Hepatocyte (in vitro differentiated cells): ENCODE data around the gene AKT2. TPM values are rescaled to one million over a fixed set of nuclear protein-coding genes. Genes with fewer than 3 reads are reported as not detected.

Experiments
- DNase-seq: peaks from one replicate; pipeline ENCODE4 v3.0.0-alpha.2; 2016; ENCODE audit warnings: low spot score
- H2AFZ ChIP-seq: fragments of 200-600 bp; sonication (generic); 2 replicates; pipeline ENCODE4 v1.6.0; 2016; ENCODE audit warnings: antibody characterized with exemption, mild to moderate bottlenecking
- H3K27ac ChIP-seq: fragments of 200-600 bp; sonication (generic); 2 replicates; pipeline ENCODE4 v1.5.1; 2016; ENCODE audit warnings: mild to moderate bottlenecking
- H3K27me3 ChIP-seq: fragments of 200-600 bp; sonication (generic); 2 replicates; pipeline ENCODE4 v1.6.1; 2016
- H3K36me3 ChIP-seq: fragments of 200-600 bp; sonication (generic); replicated peaks from 2 replicates; pipeline ENCODE4 v1.5.1; 2016; ENCODE audit warnings: low read depth; ENCODE audit not compliant: insufficient read depth
- H3K4me1 ChIP-seq: fragments of 200-600 bp; sonication (generic); 2 replicates; pipeline ENCODE4 v1.5.1; 2016; ENCODE audit warnings: mild to moderate bottlenecking, moderate library complexity; ENCODE audit not compliant: insufficient read depth
- H3K4me2 ChIP-seq: fragments of 200-600 bp; sonication (generic); 2 replicates; pipeline ENCODE4 v1.6.0; 2016
- H3K4me3 ChIP-seq: fragments of 200-600 bp; sonication (generic); 2 replicates; pipeline ENCODE4 v1.5.1; 2016; ENCODE audit warnings: mild to moderate bottlenecking
- H3K79me2 ChIP-seq: fragments of 200-600 bp; sonication (generic); 2 replicates; pipeline ENCODE4 v1.6.0; 2017; ENCODE audit warnings: mild to moderate bottlenecking
- H3K9me2 ChIP-seq: fragments of 200-600 bp; sonication (generic); replicated peaks from 2 replicates; pipeline ENCODE4 v1.6.0; 2017; ENCODE audit warnings: mild to moderate bottlenecking; ENCODE audit not compliant: insufficient read depth
- H3K9me3 ChIP-seq: fragments of 200-600 bp; sonication (generic); 2 replicates; pipeline ENCODE4 v1.5.1; 2016; ENCODE audit warnings: low read depth, mild to moderate bottlenecking
- H4K20me1 ChIP-seq: fragments of 200-600 bp; sonication (generic); 2 replicates; pipeline ENCODE4 v1.6.0; 2016; ENCODE audit warnings: mild to moderate bottlenecking; ENCODE audit not compliant: insufficient read depth, poor library complexity, severe bottlenecking
- CTCF ChIP-seq: fragments of 200-600 bp; sonication (generic); IDR thresholded peaks from 2 replicates; pipeline ENCODE4 v1.5.1; 2016; ENCODE audit warnings: antibody characterized with exemption, mild to moderate bottlenecking; ENCODE audit not compliant: poor library complexity
- EZH2 ChIP-seq: fragments of 200-600 bp; sonication (generic); IDR thresholded peaks from 2 replicates; pipeline ENCODE4 v1.6.1; 2016; ENCODE audit warnings: antibody characterized with exemption, mild to moderate bottlenecking, borderline replicate concordance
- EZH2phosphoT487 ChIP-seq: fragments of 200-600 bp; sonication (generic); IDR thresholded peaks from one replicate; pipeline ENCODE4 v1.6.1; 2018; ENCODE audit warnings: antibody characterized with exemption, mild to moderate bottlenecking, low read depth, moderate library complexity; ENCODE audit not compliant: unreplicated experiment, severe bottlenecking
- WGBS: methylation state at CpG from one replicate; pipeline ENCODE4 v1.1.6; 2016; ENCODE audit warnings: low lambda C conversion rate; ENCODE audit errors: missing lambda C conversion rate; 5-methylcytosine and 5-hydroxymethylcytosine counted together
- polyA plus RNA-seq: library from polyadenylated mRNA; unstranded; fragments of >200 nt; fragmentation: Nextera tagmentation; extraction: Ambion mirVana; gene quantifications from 2 replicates; pipeline ENCODE4 v1.2.1, GENCODE V29; 2016
- total RNA-seq: library from RNA; depleted of rRNA; stranded (reverse); fragments of >200 nt; gene quantifications from 2 replicates; pipeline ENCODE4 v1.2.3, GENCODE V29; 2014

The AKT2 gene
- total and polyA plus RNA-seq, 2 experiments from 2014 or later, result 54.9 to 106 TPM

GRCh38 chr19:40282920-40283319 is 2.2 kb downstream of the AKT2 start:
- Histone ChIP-seq H3K4me2 (peak overlapping the region; percentile 91), H3K27ac (peak overlapping the region; percentile 98), H3K36me3 (no peaks in the 10 kb centered on the region), H4K20me1 (peaks cover 17% of the 10 kb centered on the region), H3K27me3 (no peaks in the 10 kb centered on the region), H3K79me2 (peaks cover 70% of the 10 kb centered on the region), H3K9me2 (no peaks in the 10 kb centered on the region), H3K9me3 (no peaks in the 10 kb centered on the region), H3K4me1 (peaks cover 56% of the 10 kb centered on the region), H3K4me3 (no peak overlapping the region), H2AFZ (no peak overlapping the region)
- TF ChIP-seq CTCF, result no peak
- no peak for TF ChIP-seq EZH2phosphoT487
- no peak for TF ChIP-seq EZH2
- 84% methylated on average over 4 of the region's 4 CpGs for WGBS
- DNase-seq, result no peak

GRCh38 chr19:40282209-40282580 is 3.0 kb downstream of the AKT2 start:
- no peak overlapping the region for H3K4me2 ChIP-seq
- WGBS, result 94% methylated on average over 6 of the region's 6 CpGs
- no peaks in the 10 kb centered on the region for H3K9me3 ChIP-seq
- peaks cover 77% of the 10 kb centered on the region for H3K79me2 ChIP-seq
- H2AFZ ChIP-seq, result no peak overlapping the region
- H3K4me1 ChIP-seq, result peaks cover 60% of the 10 kb centered on the region
- H3K27ac ChIP-seq, result no peak overlapping the region
- H3K36me3 ChIP-seq, result no peaks in the 10 kb centered on the region
- TF ChIP-seq EZH2 (no peak), CTCF (no peak)
- H4K20me1 ChIP-seq, result peaks cover 24% of the 10 kb centered on the region
- DNase-seq, result no peak
- no peaks in the 10 kb centered on the region for H3K9me2 ChIP-seq
- H3K4me3 ChIP-seq, result no peak overlapping the region
- H3K27me3 ChIP-seq, result no peaks in the 10 kb centered on the region

GRCh38 chr19:40281381-40282208 is 3.5 kb downstream of the AKT2 start:
- Histone ChIP-seq H3K9me2 (no peaks in the 10 kb centered on the region), H3K9me3 (no peaks in the 10 kb centered on the region), H3K4me3 (no peak overlapping the region), H3K4me2 (peak overlapping the region; percentile 68), H3K4me1 (peaks cover 60% of the 10 kb centered on the region), H3K79me2 (peaks cover 83% of the 10 kb centered on the region), H3K27me3 (no peaks in the 10 kb centered on the region), H2AFZ (no peak overlapping the region), H3K36me3 (no peaks in the 10 kb centered on the region), H4K20me1 (peaks cover 30% of the 10 kb centered on the region), H3K27ac (no peak overlapping the region)
- no peak for DNase-seq
- no peak for TF ChIP-seq EZH2phosphoT487
- TF ChIP-seq EZH2, result no peak
- no peak for TF ChIP-seq CTCF
- WGBS, result 91% methylated on average over 14 of the region's 14 CpGs
